ENCODE measurements around the gene MAEL.

GRCh38 chr1:166969074-166969677 is 19.9 kb upstream of the MAEL start:
- TF ChIP-seq POLR2AphosphoS5 (IDR thresholded peaks at IDR 0.05) = no peak
- TF ChIP-seq CTCF (IDR thresholded peaks at IDR 0.05) = no peak

Data from prostate gland (tissue), 2 donors.